Caco-2 (cell line): Measurements from ENCODE around the gene ITM2C. TPM values are rescaled to one million over a fixed set of nuclear protein-coding genes. Genes with fewer than 3 reads are reported as not detected.

Source experiments
- BruUV-seq: library from RNA; stranded (reverse); fragments of 400-500 nt; replicated peaks from 2 replicates; lab custom pipeline; 2021; lab: Mats Ljungman, UMichigan
- CTCF ChIA-PET: fragments of 300-600 bp; sonication (Branson Sonifier 250); formaldehyde crosslinking; loops from one replicate; lab custom pipeline; 2022; ENCODE audit warnings: antibody characterized with exemption; lab: Charles Lee
- POLR2A ChIA-PET: fragments of 300-600 bp; sonication (Branson Sonifier 250); formaldehyde crosslinking; loops from one replicate; lab custom pipeline; 2022; ENCODE audit warnings: antibody characterized with exemption; lab: Charles Lee
- DNase-seq, 2 experiments: peaks; one replicate each; pipeline versions ENCODE4 v3.0.0 to v3.0.0-alpha.2; 2020 to 2022
- H3K27me3 ChIP-seq: replicated peaks from 2 replicates; pipeline ENCODE4 v1.6.0; 2011; ENCODE audit warnings: low read length; ENCODE audit not compliant: control insufficient read depth, insufficient read depth
- H3K36me3 ChIP-seq: 2 replicates; pipeline ENCODE4 v1.5.1; 2011; ENCODE audit warnings: low read length; ENCODE audit not compliant: control insufficient read depth, insufficient read depth
- H3K4me1 ChIP-seq: fragments of 250-450 bp; sonication (Bioruptor Pico); 2 replicates; pipeline ENCODE4 v1.5.1; 2020; ENCODE audit warnings: mild to moderate bottlenecking
- H3K4me3 ChIP-seq: 2 replicates; pipeline ENCODE4 v1.5.1; 2011; ENCODE audit warnings: low read depth, mild to moderate bottlenecking, control low read depth, low read length
- H3K9me3 ChIP-seq: fragments of 250-450 bp; sonication (Bioruptor Pico); 2 replicates; pipeline ENCODE4 v1.5.1; 2020; ENCODE audit warnings: mild to moderate bottlenecking, moderate library complexity
- H3K27ac Mint-ChIP-seq: one replicate; pipeline ENCODE4 v1.8.0; 2022; ENCODE audit warnings: mixed read lengths; ENCODE audit not compliant: unreplicated experiment
- H3K27me3 Mint-ChIP-seq: one replicate; pipeline ENCODE4 v1.8.0; 2022; ENCODE audit warnings: mixed read lengths; ENCODE audit not compliant: insufficient read depth, unreplicated experiment
- H3K36me3 Mint-ChIP-seq: one replicate; pipeline ENCODE4 v1.8.0; 2022; ENCODE audit warnings: mild to moderate bottlenecking, mixed read lengths; ENCODE audit not compliant: insufficient read depth, unreplicated experiment
- H3K4me1 Mint-ChIP-seq: one replicate; pipeline ENCODE4 v1.8.0; 2022; ENCODE audit warnings: low read depth, mixed read lengths; ENCODE audit not compliant: unreplicated experiment
- H3K4me3 Mint-ChIP-seq: one replicate; pipeline ENCODE4 v1.8.0; 2022; ENCODE audit warnings: mild to moderate bottlenecking, moderate library complexity, mixed read lengths; ENCODE audit not compliant: unreplicated experiment
- H3K9me3 Mint-ChIP-seq: one replicate; pipeline ENCODE4 v1.8.0; 2022; ENCODE audit warnings: mixed read lengths; ENCODE audit not compliant: unreplicated experiment
- intact Hi-C: fragments of 100-400 bp; cut with micrococcal nuclease; formaldehyde crosslinking; loops from one replicate; pipeline ENCODE4 v1.10.0; 2022; ENCODE audit not compliant: unreplicated experiment
- total RNA-seq: library from RNA; stranded (reverse); gene quantifications from 2 replicates; pipeline ENCODE4 v1.2.3, GENCODE V29; 2022
- TF ChIP-seq, protein P1 (sequence below), 2 experiments: fragments of 200-600 bp in 1 of 2; IDR thresholded peaks; 1 replicate in 1 of 2; 2 replicates in 1 of 2; pipeline versions ENCODE4 v1.5.1 to v1.8.0; 2011 to 2022; ENCODE audit warnings: antibody characterized with exemption in 1 of 2, control low read depth in 1 of 2, inconsistent platforms in 1 of 2, low read depth in 1 of 2, low read length in 1 of 2, mild to moderate bottlenecking in 1 of 2, moderate library complexity in 1 of 2; ENCODE audit not compliant: insufficient read depth in 1 of 2, severe bottlenecking in 1 of 2, unreplicated experiment in 1 of 2

ITM2C gene
- total RNA-seq, 1 experiment from 2014 or later: 136 TPM

DNA sequence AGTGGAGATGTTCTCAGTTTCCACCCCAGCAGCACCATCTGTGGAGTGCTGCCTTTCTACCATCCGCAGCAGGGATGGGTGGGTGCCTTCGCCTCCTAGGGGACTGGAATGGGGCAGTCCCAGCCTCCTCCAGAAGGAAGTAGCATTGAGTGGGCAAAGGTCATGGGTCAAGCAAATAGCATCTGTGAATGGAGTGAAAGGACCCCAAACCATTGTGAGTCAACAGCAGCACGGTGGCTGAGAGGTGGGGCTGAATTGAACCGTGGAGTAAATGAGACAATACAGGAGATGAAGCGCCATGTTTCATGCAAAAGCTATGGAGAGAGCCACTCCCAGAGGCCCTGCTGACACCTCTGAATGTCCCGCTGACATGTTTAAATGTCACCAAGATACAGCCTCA lies 50.6 kb downstream of the ITM2C start:
- Mint-ChIP-seq H3K4me3 (no peak overlapping the region), H3K9me3 (no peaks in the 10 kb centered on the region), H3K4me1 (peaks cover 5% of the 10 kb centered on the region), H3K27me3 (peaks cover 3% of the 10 kb centered on the region), H3K27ac (no peak overlapping the region), H3K36me3 (no peaks in the 10 kb centered on the region)
- TF ChIP-seq, protein P1, sequence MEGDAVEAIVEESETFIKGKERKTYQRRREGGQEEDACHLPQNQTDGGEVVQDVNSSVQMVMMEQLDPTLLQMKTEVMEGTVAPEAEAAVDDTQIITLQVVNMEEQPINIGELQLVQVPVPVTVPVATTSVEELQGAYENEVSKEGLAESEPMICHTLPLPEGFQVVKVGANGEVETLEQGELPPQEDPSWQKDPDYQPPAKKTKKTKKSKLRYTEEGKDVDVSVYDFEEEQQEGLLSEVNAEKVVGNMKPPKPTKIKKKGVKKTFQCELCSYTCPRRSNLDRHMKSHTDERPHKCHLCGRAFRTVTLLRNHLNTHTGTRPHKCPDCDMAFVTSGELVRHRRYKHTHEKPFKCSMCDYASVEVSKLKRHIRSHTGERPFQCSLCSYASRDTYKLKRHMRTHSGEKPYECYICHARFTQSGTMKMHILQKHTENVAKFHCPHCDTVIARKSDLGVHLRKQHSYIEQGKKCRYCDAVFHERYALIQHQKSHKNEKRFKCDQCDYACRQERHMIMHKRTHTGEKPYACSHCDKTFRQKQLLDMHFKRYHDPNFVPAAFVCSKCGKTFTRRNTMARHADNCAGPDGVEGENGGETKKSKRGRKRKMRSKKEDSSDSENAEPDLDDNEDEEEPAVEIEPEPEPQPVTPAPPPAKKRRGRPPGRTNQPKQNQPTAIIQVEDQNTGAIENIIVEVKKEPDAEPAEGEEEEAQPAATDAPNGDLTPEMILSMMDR (IDR thresholded peaks at IDR 0.05; ENCODE audit: insufficient read depth in 1 of 2, low read depth in 1 of 2, low read length in 1 of 2, severe bottlenecking in 1 of 2, unreplicated experiment in 1 of 2): no peak
- no TSS peak for BruUV-seq
- Histone ChIP-seq H3K4me1 (no peaks in the 10 kb centered on the region), H3K9me3 (no peaks in the 10 kb centered on the region), H3K36me3 (no peaks in the 10 kb centered on the region), H3K27me3 (no peaks in the 10 kb centered on the region), H3K4me3 (no peak overlapping the region)
- intact Hi-C loops: no loop called here
- DNase-seq: no peak
- CTCF ChIA-PET: no interaction called here
- POLR2A ChIA-PET: no interaction called here

DNA sequence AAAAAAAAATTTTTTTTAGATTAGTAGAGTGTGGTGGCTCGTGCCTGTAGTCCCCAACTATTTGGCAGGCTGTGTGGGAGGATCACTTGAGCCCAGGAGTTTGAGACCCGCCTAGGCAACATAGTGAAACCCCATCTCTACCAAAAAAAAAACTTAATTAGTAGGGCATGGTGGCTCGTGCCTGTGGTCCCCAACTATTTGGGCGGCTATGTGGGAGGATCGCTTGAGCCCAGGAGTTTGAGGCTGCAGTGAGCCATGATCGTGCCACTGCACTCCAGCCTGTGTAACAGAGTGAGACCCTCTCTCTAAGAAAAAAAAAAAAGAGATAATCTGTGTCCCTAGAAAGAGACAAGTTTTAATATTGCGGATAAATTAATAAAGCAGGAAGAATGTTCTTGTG lies 51.5 kb downstream of the ITM2C start:
- Histone ChIP-seq H3K9me3 (no peaks in the 10 kb centered on the region), H3K27me3 (no peaks in the 10 kb centered on the region), H3K4me3 (no peak overlapping the region), H3K4me1 (no peaks in the 10 kb centered on the region), H3K36me3 (no peaks in the 10 kb centered on the region)
- no peak overlapping the region for H3K4me3 Mint-ChIP-seq
- CTCF ChIA-PET: no interaction called here
- peaks cover 5% of the 10 kb centered on the region for H3K4me1 Mint-ChIP-seq
- peaks cover 3% of the 10 kb centered on the region for H3K27me3 Mint-ChIP-seq
- BruUV-seq: no TSS peak
- no peaks in the 10 kb centered on the region for H3K36me3 Mint-ChIP-seq
- no peak overlapping the region for H3K27ac Mint-ChIP-seq
- TF ChIP-seq, protein P1 (IDR thresholded peaks at IDR 0.05; ENCODE audit: insufficient read depth in 1 of 2, low read depth in 1 of 2, low read length in 1 of 2, severe bottlenecking in 1 of 2, unreplicated experiment in 1 of 2): no peak
- no peaks in the 10 kb centered on the region for H3K9me3 Mint-ChIP-seq
- POLR2A ChIA-PET: no interaction called here
- no peak for DNase-seq
- intact Hi-C loops: no loop called here

- H3K27me3 Mint-ChIP-seq: peaks cover 3% of the 10 kb centered on the region
- H3K9me3 ChIP-seq: no peaks in the 10 kb centered on the region
- POLR2A ChIA-PET: no interaction called here
- TF ChIP-seq, protein P1 (IDR thresholded peaks at IDR 0.05; ENCODE audit: insufficient read depth in 1 of 2, low read depth in 1 of 2, low read length in 1 of 2, severe bottlenecking in 1 of 2, unreplicated experiment in 1 of 2): no peak
- no peaks in the 10 kb centered on the region for H3K9me3 Mint-ChIP-seq
- intact Hi-C loops: no loop called here
- H3K27me3 ChIP-seq: no peaks in the 10 kb centered on the region
- no peak overlapping the region for H3K27ac Mint-ChIP-seq
- CTCF ChIA-PET: no interaction called here
- peaks cover 5% of the 10 kb centered on the region for H3K4me1 Mint-ChIP-seq
- H3K36me3 ChIP-seq: no peaks in the 10 kb centered on the region
- no peak overlapping the region for H3K4me3 Mint-ChIP-seq
- no peaks in the 10 kb centered on the region for H3K36me3 Mint-ChIP-seq
- no TSS peak for BruUV-seq
- H3K4me1 ChIP-seq: no peaks in the 10 kb centered on the region
- no peak for DNase-seq
- H3K4me3 ChIP-seq: no peak overlapping the region
These were observed 54.5 kb downstream of the ITM2C start for GRCh38 chr2:230919240-230919639.
